ENCODE measurements around the gene SLC29A2. TPM values are rescaled to one million over a fixed set of nuclear protein-coding genes. Genes with fewer than 3 reads are reported as not detected.
A peak's percentile ranks its signal among the peaks of the same experiment; 100 is the strongest.
"Not testable (repeated sequence)": the region's sequence is repeated elsewhere in the genome, so short reads cannot be mapped to it uniquely, and the experiment has no call there.

Gene SLC29A2
- polyA plus RNA-seq, 4 donors, result 2.8 to 29.9 (median 17.9) TPM

DNA sequence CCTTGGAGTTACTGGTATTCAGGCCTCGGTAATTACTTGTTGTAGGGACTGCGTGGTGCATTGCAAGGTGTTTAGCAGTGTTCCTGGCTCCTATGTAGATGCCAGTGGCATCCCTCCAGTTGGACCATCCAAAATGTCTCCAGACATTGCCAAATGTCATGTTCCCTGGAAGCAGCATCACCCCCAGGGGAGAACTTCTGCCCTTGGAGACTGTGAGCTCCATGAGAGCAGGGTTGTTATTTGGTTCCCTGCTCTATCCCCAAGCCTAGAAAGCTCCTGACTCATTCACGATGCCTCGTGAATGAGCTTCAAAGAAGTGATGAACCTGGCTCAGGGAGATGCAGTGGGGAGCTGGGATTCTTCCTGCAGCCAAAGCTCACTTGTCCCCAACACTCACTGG is 50.0 kb downstream of the SLC29A2 start:
- DNase-seq (ENCODE audit: low read depth in 4 of 4, low spot score in 3 of 4), result no peak

DNA sequence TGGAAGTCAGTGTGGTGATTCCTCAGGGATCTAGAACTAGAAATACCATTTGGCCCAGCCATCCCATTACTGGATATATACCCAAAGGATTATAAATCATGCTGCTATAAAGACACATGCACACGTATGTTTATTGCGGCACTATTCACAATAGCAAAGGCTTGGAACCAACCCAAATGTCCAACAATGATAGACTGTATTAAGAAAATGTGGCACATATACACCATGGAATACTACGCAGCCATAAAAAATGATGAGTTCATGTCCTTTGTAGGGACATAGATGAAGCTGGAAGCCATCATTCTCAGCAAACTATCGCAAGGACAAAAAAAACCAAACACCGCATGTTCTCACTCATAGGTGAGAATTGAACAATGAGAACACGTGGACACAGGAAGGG is 50.8 kb downstream of the SLC29A2 start:
- not testable (repeated sequence) for DNase-seq (ENCODE audit: low read depth in 4 of 4, low spot score in 3 of 4)

DNA sequence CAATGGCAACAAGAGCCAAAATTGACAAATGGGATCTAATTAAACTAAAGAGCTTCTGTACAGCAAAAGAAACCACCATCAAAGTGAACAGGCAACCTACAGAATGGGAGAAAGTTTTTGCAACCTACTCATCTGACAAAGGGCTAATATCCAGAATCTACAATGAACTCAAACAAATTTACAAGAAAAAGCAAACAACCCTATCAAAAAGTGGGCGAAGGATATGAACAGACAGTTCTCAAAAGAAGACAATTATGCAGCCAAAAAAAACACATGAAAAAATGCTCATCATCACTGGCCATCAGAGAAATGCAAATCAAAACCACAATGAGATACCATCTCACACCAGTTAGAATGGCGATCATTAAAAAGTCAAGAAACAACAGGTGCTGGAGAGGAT is 51.3 kb downstream of the SLC29A2 start:
- not testable (repeated sequence) for DNase-seq (ENCODE audit: low read depth in 4 of 4, low spot score in 3 of 4)

DNA sequence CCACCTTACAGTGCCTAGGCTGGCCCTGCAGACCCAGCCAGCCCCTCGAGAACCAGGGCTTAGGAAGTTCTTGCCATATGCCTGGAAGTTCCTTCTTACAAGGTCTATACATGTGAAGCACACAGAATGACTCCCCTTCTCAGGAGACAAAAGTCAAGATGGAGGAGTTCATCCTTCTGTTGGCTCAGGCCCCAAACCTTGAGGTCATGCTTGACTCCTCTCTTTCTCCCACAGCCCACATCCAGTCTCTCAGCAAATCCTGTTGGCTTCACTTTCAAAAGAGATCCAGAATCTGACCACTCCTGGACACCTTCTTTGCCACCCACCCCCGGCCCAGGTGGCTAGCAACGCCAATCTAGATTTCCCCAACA is 53.0 kb downstream of the SLC29A2 start:
- DNase-seq (ENCODE audit: low read depth in 4 of 4, low spot score in 3 of 4), result no peak

DNA sequence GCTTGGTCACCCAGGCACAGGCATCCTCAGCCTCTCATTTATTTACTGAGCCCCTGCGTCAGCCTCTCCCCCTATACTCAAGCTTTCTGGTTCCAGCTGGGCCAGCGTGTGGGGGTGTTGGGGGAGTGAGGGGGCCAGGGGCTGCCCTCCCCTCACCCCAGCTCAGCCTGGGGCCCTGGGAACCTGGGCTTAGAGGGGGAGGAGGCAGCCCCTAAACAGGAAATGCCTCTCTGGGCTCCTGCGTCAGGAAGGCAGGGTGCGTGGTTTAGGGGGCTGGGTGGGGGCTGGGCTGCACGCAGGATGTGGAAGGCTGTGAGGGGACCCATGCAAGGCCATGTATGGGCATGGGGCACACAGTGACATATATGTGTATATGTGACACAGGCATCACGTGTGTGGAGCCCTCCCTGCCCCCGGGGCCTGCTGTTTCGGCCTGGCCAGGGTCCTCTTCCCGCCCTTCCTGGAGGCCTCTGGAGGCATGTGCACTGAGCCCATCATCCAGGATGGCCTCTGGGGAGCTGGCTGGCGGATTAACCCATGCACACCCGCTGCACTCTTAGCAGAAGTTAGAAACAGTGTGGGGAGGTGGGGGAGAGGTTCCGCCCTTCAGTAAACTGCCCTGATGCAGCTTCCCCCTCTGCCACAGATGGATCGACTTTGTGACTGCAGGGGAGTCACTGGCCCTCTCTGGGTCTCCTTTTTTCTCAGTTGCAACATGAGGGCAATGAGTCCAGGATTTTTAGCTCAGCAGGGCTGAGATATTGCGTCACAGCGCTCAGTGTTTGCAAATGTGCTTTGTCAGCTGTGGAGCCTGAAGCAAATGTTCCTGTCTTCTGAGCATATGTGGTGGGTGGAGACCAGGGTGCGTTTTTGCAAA is 53.6 kb downstream of the SLC29A2 start:
- DNase-seq (ENCODE audit: low read depth in 4 of 4, low spot score in 3 of 4), result no peak

DNA sequence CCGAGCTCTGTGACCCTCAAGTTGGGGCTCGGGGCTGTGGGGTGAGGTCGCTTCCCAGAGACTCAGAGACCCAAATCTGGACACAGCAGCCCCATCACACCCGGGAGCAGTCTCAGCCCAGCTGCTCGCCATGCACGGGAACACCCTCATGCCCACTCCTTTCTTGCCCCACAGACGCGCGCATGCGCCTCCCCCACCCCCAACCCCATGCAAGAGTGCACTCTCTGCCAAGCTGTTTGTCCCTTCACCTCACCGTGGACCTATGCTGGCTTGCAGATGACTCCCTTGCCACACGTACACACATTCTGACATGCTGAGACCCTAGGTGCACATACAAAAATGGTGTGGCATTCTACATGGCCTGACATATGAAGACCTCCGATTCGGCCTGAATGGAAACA is 54.2 kb downstream of the SLC29A2 start:
- peak in 1 of 4 donors; percentile 60 for DNase-seq (ENCODE audit: low read depth in 4 of 4, low spot score in 3 of 4)

DNA sequence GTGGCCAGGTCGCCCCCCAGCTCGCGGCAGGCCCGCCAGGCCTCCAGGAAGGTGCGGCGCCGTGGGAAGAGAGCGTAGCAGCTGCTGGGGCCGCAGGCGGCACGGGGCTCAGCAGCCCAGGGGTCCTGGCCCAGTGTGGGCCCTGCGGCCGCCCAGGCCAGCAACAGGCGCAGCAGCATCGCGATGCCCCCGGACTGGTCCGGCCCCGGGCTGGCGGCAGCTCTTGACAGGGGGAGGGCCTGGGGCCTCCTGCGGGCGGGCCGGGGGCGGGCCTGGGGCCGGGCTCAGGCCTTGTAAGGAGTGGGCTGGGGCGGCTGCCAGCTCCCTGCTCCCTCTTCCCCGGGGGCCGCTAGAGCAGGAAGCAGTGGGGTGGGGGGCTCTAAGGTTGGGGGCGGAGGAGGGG is 54.7 kb downstream of the SLC29A2 start, which contains the start of gene CD248:
Gene CD248, minus strand, starts transcription at position 196 of the 403 bp plus-strand sequence. Its CDS starts 17 bp downstream, at position 179.
- DNase-seq (ENCODE audit: low read depth in 4 of 4, low spot score in 3 of 4), result peak in 2 of 4 donors; percentile 51 to 66

DNA sequence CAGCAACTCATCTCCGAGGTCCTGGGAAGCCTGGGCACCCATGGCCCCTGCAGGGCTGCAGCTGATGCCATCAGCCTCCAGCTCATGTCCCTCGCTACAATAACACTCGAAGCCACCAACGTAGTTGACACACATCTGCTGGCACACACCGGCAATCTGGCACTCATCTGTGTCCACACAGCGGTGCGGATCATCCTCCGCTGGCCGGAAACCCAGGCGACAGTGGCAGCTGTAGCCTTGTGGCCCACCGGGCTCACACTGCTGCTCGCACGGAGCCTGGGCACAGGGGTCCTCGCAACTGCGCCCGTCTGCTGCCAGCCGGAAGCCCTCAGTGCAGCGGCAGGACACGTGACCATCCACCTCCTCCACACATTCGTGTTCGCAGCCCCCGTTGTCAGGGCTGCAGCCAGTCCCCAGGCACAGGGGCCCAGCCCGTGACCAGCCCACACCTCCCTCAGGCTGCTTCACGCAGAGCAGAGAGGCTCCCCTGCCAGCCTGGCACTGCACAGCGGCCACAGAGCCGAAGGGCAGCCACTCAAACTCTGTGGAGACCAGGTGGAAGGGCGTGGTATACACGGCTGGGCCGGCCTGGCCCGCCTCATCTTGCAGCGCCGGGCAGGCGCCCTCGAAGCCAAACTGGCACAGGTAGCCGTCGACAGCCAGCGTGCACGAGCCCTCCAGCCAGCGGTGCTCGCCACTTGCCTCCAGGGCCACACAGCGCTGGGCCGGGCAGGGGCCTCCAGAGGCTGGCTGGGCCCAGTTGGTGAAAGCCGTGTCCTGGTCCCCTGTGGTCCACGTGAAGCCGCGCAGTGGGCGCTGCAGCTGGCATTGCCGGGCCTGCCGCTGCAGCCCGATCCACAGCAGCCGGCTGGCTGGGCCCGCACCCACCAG is 55.4 kb downstream of the SLC29A2 start:
- DNase-seq (ENCODE audit: low read depth in 4 of 4, low spot score in 3 of 4), result no peak

DNA sequence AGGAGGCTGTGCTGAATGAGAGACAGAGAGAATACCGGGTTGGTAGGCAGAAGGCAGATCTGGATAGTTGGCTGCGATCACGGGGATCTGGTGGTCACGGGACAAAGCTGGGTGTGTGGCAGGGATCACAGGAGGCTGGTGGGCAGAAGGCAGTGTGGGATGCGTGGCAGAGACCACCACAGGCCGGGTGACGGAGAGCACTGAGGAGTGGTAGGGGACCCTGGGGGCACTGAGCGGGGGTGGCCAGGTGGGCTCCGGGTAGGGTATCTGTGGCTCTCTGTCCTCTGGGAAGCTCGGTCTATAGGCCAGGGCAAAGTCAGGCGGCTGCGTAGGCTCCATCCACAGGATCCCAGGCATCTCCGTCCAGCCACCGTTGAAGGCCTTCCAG is 56.1 kb downstream of the SLC29A2 start:
- DNase-seq (ENCODE audit: low read depth in 4 of 4, low spot score in 3 of 4), result no peak

DNA sequence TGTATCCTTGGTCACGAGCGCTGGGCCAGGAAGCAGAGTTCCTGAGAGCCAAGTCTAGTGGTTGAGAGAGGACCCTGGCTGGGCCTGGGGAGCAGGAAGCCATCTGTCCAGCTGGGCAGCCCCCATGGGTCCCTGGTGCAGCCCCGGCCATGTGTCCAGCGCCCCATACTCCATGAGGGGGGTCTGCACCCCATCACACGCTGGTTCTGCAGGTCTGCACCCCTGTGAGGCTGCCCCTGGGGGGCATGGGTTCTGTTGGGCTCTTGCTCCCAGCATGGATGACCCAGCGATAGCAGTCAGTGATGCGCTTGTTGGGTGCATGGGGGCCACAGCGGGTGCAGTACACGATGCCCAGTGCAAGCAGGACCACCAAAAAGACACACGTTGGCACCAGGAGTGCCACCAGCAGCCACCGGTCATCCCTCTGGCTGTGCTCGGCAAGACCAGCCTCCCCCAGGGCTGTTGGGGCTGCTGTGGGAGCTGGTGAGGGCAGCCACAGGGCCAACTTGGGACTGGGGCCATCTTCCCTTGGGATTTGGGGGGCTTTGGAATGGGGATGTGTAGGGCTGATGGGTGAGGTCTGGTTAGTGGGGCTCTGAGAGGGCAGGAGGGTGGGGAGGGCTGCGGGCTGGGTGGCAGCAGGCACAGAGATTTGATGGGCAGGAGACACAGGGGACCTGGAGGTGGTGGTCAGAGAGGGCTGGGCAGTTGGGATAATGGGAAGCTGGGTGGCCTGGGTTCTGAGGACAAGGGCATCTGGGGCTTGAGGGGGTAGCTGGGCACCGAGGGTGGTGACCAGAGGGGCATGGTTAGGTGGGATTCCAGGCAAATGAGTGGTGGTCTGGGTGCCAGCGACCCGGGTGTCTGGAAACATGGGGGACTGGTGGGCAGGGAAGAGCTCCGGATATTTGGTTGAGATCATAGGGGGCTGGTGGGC is 56.7 kb downstream of the SLC29A2 start:
- no peak for DNase-seq (ENCODE audit: low read depth in 4 of 4, low spot score in 3 of 4)

DNA sequence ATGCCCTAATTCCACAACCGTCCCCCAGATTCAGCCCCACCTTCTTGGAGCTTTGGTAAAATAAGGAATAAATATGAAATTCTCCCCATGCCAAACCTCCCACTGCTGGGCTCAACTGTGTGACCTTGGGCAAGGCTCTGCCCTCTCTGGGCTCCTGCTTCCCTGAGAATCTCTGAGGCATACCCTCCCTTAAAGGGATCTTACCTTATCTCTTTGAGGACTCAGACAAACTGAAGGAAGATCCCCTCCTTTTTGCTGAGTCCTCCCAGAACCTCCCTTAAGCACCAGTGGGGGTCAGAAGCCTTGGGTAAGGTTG is 57.4 kb downstream of the SLC29A2 start:
- DNase-seq (ENCODE audit: low read depth in 4 of 4, low spot score in 3 of 4), result no peak

DNA sequence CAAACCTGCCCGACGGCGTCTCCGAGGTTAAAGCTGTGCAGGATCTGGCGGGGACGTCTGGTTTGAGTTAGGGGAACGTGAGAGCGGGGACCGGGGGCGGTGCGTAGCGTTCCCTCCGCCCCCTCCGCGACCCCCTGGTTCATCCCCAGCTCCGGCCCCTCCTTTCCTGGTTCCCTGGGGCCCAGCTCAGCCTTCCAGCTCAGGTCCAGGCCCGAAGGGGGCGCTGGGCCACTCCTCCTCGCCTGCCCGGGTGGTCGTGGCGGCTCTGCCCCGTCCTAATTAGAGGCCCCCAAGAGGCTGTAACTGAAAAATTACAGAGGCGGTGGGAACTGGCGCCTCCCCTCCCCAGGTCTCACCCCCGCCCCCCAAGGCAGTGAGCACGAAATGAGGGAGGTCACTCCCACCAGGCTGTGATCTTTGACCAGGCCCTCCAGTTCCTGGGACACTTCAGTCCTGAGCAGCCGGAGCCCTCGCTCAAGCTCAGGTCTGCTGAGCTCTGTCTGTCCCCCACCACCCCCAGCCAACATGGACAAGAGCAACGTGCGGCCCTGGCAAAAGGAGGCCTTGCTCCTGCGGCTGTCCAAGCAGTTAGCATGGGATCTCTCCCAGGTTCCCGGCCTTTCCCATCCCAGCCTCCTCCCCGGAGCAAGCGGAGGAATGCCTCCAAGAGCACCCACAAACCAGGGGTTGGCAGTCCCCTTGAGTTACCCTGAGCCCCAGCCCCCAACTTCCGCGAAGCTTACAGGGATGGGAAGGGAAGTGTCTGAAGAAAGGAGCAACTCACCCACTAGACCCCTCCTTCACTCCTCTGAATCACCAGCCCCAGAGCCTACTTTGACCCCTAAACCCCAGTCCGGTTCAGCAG is 58.0 kb downstream of the SLC29A2 start:
- DNase-seq (ENCODE audit: low read depth in 4 of 4, low spot score in 3 of 4), result peak in 3 of 4 donors; percentile 60 to 73 (median 67)

DNA sequence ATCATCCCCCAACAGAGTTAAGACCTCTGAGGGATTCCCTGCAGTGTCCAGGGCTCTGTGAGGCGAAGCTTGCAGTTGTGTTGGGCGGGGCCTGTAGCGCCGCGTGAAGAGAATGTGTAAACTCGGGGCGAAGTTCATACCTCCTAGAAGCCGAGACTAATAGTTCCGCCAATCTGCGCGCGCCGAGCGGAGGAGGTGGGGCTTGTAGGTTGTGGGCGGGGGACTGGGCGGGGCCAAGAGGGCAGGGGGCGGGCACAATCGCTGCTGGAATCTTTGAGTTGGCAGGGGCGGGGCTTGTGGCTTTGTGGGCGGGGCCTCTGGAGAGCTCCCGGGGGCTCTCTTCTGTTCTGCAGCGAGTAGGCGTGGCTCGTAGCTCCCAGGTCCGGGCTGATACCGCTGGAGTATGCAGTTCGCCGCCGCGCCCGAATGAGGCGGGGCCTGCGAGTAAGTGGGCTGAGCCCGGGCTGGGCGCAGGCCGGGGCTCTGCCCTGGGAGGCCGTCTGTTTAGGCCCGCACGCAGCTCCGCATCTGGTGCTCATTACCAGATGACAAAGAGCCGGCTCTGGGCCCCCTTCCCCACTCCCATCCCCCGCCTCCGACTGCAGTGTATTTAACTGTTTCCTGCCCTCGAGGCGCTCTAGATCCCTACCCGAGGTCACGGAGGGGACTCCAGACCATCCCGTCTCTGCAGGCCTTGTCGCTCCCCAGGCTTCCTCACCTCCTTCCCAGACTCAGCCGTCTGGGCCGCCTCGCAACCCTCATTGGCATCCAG is 58.8 kb downstream of the SLC29A2 start:
- peak; percentile 87 to 96 (median 95) for DNase-seq (ENCODE audit: low read depth in 4 of 4, low spot score in 3 of 4)

Other genes with a start within 250 kb of the SLC29A2 start
- gene KLC2, start 114.1 kb downstream of the SLC29A2 start, polyA plus RNA-seq (ENCODE audit: insufficient read length in 4 of 4), result 10 to 100 TPM; 16.3 to 29.2 (median 18.9) TPM
- 100 to 1,000 TPM; 103 to 140 (median 121) TPM for gene RAB1B, start 103.1 kb downstream of the SLC29A2 start, polyA plus RNA-seq (ENCODE audit: insufficient read length in 4 of 4)
- 1 to 10 TPM; 3.6 to 6.1 (median 4.3) TPM for gene CNIH2, start 93.6 kb downstream of the SLC29A2 start, polyA plus RNA-seq (ENCODE audit: insufficient read length in 4 of 4)
- 10 to 100 TPM; 43.0 to 57.7 (median 51.7) TPM for gene YIF1A, start 82.6 kb downstream of the SLC29A2 start, polyA plus RNA-seq (ENCODE audit: insufficient read length in 4 of 4)
- not detected for gene TMEM151A, start 79.9 kb downstream of the SLC29A2 start, polyA plus RNA-seq (ENCODE audit: insufficient read length in 4 of 4)
- 100 to 1,000 TPM in 1 of 4 donors, 10 to 100 TPM in 3; 66.3 to 240 (median 72.3) TPM for gene CD248, start 54.7 kb downstream of the SLC29A2 start, polyA plus RNA-seq (ENCODE audit: insufficient read length in 4 of 4)
- gene RIN1, start 35.3 kb downstream of the SLC29A2 start, polyA plus RNA-seq (ENCODE audit: insufficient read length in 4 of 4), result 1 to 10 TPM; 1.7 to 3.7 (median 2.5) TPM
- gene BRMS1, start 26.7 kb downstream of the SLC29A2 start, polyA plus RNA-seq (ENCODE audit: insufficient read length in 4 of 4), result 10 to 100 TPM; 15.3 to 36.1 (median 29.9) TPM
- gene B4GAT1, start 24.1 kb downstream of the SLC29A2 start, polyA plus RNA-seq (ENCODE audit: insufficient read length in 4 of 4), result 10 to 100 TPM; 49.2 to 53.2 (median 50.5) TPM
- gene NPAS4, start 49.3 kb upstream of the SLC29A2 start, polyA plus RNA-seq (ENCODE audit: insufficient read length in 4 of 4), result under 1 TPM; 0.19 to 0.57 (median 0.42) TPM
- 10 to 100 TPM; 56.8 to 82.2 (median 72.2) TPM for gene MRPL11, start 67.1 kb upstream of the SLC29A2 start, polyA plus RNA-seq (ENCODE audit: insufficient read length in 4 of 4)
- gene PELI3, start 95.1 kb upstream of the SLC29A2 start, polyA plus RNA-seq (ENCODE audit: insufficient read length in 4 of 4), result 1 to 10 TPM; 4.8 to 6.9 (median 6.1) TPM
- 10 to 100 TPM in 3 of 4 donors, 1 to 10 TPM in 1; 7.7 to 22.6 (median 20.6) TPM for gene DPP3, start 108.7 kb upstream of the SLC29A2 start, polyA plus RNA-seq (ENCODE audit: insufficient read length in 4 of 4)
- 10 to 100 TPM; 36.5 to 96.9 (median 70.8) TPM for gene BBS1, start 138.9 kb upstream of the SLC29A2 start, polyA plus RNA-seq (ENCODE audit: insufficient read length in 4 of 4)
- 1 to 10 TPM; 5.9 to 9.8 (median 7.5) TPM for gene ZDHHC24, start 174.3 kb upstream of the SLC29A2 start, polyA plus RNA-seq (ENCODE audit: insufficient read length in 4 of 4)
- under 1 TPM; 0.27 to 0.52 (median 0.48) TPM for gene ACTN3, start 175.1 kb upstream of the SLC29A2 start, polyA plus RNA-seq (ENCODE audit: insufficient read length in 4 of 4)
- gene CTSF, start 196.8 kb upstream of the SLC29A2 start, polyA plus RNA-seq (ENCODE audit: insufficient read length in 4 of 4), result 100 to 1,000 TPM in 3 of 4 donors, 10 to 100 TPM in 1; 93.0 to 112 (median 104) TPM
- under 1 TPM; 0.23 to 0.50 (median 0.28) TPM for gene CCDC87, start 221.3 kb upstream of the SLC29A2 start, polyA plus RNA-seq (ENCODE audit: insufficient read length in 4 of 4)
- gene CCS, start 221.4 kb upstream of the SLC29A2 start, polyA plus RNA-seq (ENCODE audit: insufficient read length in 4 of 4), result 10 to 100 TPM; 41.5 to 77.0 (median 48.4) TPM
- gene RBM14, start 244.9 kb upstream of the SLC29A2 start, polyA plus RNA-seq (ENCODE audit: insufficient read length in 4 of 4), result 10 to 100 TPM; 50.9 to 94.3 (median 64.1) TPM